Measurements from ENCODE around the gene GDAP1L1.
"Not testable (repeated sequence)": the region's sequence is repeated elsewhere in the genome, so short reads cannot be mapped to it uniquely, and the experiment has no call there.

Gene GDAP1L1

GRCh38 chr20:44296011-44296410 lies 48.9 kb downstream of the GDAP1L1 start:
- H3K79me1 ChIP-seq (ENCODE audit: low read length), result no peaks in the 10 kb centered on the region
- H3K23ac ChIP-seq (ENCODE audit: low read length), result no peak overlapping the region
- H3K79me2 ChIP-seq (ENCODE audit: control insufficient read depth, insufficient read depth, low read length, poor library complexity), result no peaks in the 10 kb centered on the region
- H2BK120ac ChIP-seq (ENCODE audit: insufficient read depth, low read length, poor library complexity), result no peak overlapping the region
- H3K4me1 ChIP-seq (ENCODE audit: control insufficient read depth in 1 of 2, insufficient read depth in 2 of 2, low read length in 2 of 2), result peaks cover 4 to 6% of the 10 kb centered on the region in 2 experiments
- DNase-seq, result no peak
- no peak overlapping the region for H2AFZ ChIP-seq (ENCODE audit: insufficient read depth, low read length, poor library complexity)
- H2BK5ac ChIP-seq (ENCODE audit: low read depth, low read length, poor library complexity), result no peak overlapping the region
- no peak overlapping the region for H3K4ac ChIP-seq (ENCODE audit: low read depth, low read length)
- H3K27me3 ChIP-seq (ENCODE audit: insufficient read depth, low read length), result no peaks in the 10 kb centered on the region
- no peak overlapping the region for H3K18ac ChIP-seq (ENCODE audit: low read length)
- no CpG with 5 or more reads among the region's 7 CpGs for WGBS (ENCODE audit: extremely low coverage, insufficient coverage, insufficient read length)
- no peak overlapping the region for H4K12ac ChIP-seq (ENCODE audit: low read depth, low read length)
- H3K9ac ChIP-seq (ENCODE audit: low read length), result no peak overlapping the region
- peaks cover 2% of the 10 kb centered on the region for H3K9me3 ChIP-seq (ENCODE audit: insufficient read depth, low read depth, low read length)
- H3K36me3 ChIP-seq (ENCODE audit: control insufficient read depth in 1 of 2, insufficient read depth in 2 of 2, low read length in 2 of 2), result no peaks in the 10 kb centered on the region
- no peak overlapping the region for H2AK5ac ChIP-seq (ENCODE audit: low read length)
- no peak overlapping the region for H3K4me3 ChIP-seq (ENCODE audit: low read depth, low read length)
- H3K27ac ChIP-seq (ENCODE audit: low read depth, low read length), result no peak overlapping the region
- H3K4me2 ChIP-seq (ENCODE audit: low read length), result no peak overlapping the region
- H3K14ac ChIP-seq (ENCODE audit: low read length), result no peak overlapping the region
- no peak overlapping the region for H2BK12ac ChIP-seq (ENCODE audit: low read length)
- no peak overlapping the region for H4K91ac ChIP-seq (ENCODE audit: low read depth, low read length)
- no peak overlapping the region for H4K8ac ChIP-seq (ENCODE audit: low read depth, low read length)

GRCh38 chr20:44297721-44298120 lies 50.6 kb downstream of the GDAP1L1 start:
- Histone ChIP-seq H3K27me3 (ENCODE audit: insufficient read depth, low read length) (no peaks in the 10 kb centered on the region), H4K8ac (ENCODE audit: low read depth, low read length) (no peak overlapping the region), H3K79me2 (ENCODE audit: control insufficient read depth, insufficient read depth, low read length, poor library complexity) (no peaks in the 10 kb centered on the region), H3K4me1 (ENCODE audit: control insufficient read depth in 1 of 2, insufficient read depth in 2 of 2, low read length in 2 of 2) (peaks cover 4 to 6% of the 10 kb centered on the region in 2 experiments), H3K14ac (ENCODE audit: low read length) (no peak overlapping the region), H2BK120ac (ENCODE audit: insufficient read depth, low read length, poor library complexity) (no peak overlapping the region), H3K36me3 (ENCODE audit: control insufficient read depth in 1 of 2, insufficient read depth in 2 of 2, low read length in 2 of 2) (no peaks in the 10 kb centered on the region), H2BK5ac (ENCODE audit: low read depth, low read length, poor library complexity) (no peak overlapping the region), H3K4ac (ENCODE audit: low read depth, low read length) (no peak overlapping the region), H3K18ac (ENCODE audit: low read length) (no peak overlapping the region), H3K4me3 (ENCODE audit: low read depth, low read length) (no peak overlapping the region), H2BK12ac (ENCODE audit: low read length) (no peak overlapping the region), H4K91ac (ENCODE audit: low read depth, low read length) (no peak overlapping the region), H2AK5ac (ENCODE audit: low read length) (no peak overlapping the region), H3K4me2 (ENCODE audit: low read length) (no peak overlapping the region), H3K27ac (ENCODE audit: low read depth, low read length) (no peak overlapping the region), H3K23ac (ENCODE audit: low read length) (no peak overlapping the region), H3K9ac (ENCODE audit: low read length) (no peak overlapping the region), H3K9me3 (ENCODE audit: insufficient read depth, low read depth, low read length) (peaks cover 2% of the 10 kb centered on the region), H2AFZ (ENCODE audit: insufficient read depth, low read length, poor library complexity) (no peak overlapping the region), H4K12ac (ENCODE audit: low read depth, low read length) (no peak overlapping the region), H3K79me1 (ENCODE audit: low read length) (no peaks in the 10 kb centered on the region)
- no CpG with 5 or more reads among the region's 4 CpGs for WGBS (ENCODE audit: extremely low coverage, insufficient coverage, insufficient read length)
- DNase-seq, result no peak

- not testable (repeated sequence) for H3K9ac ChIP-seq (ENCODE audit: low read length); H4K8ac ChIP-seq (ENCODE audit: low read depth, low read length); H4K12ac ChIP-seq (ENCODE audit: low read depth, low read length); H3K79me2 ChIP-seq (ENCODE audit: control insufficient read depth, insufficient read depth, low read length, poor library complexity); H3K27ac ChIP-seq (ENCODE audit: low read depth, low read length); H3K4me1 ChIP-seq (ENCODE audit: control insufficient read depth in 1 of 2, insufficient read depth in 2 of 2, low read length in 2 of 2); DNase-seq; H2BK12ac ChIP-seq (ENCODE audit: low read length); H3K23ac ChIP-seq (ENCODE audit: low read length); H3K4ac ChIP-seq (ENCODE audit: low read depth, low read length); H3K14ac ChIP-seq (ENCODE audit: low read length); H3K27me3 ChIP-seq (ENCODE audit: insufficient read depth, low read length); H3K4me3 ChIP-seq (ENCODE audit: low read depth, low read length); H3K36me3 ChIP-seq (ENCODE audit: control insufficient read depth in 1 of 2, insufficient read depth in 2 of 2, low read length in 2 of 2); H2BK120ac ChIP-seq (ENCODE audit: insufficient read depth, low read length, poor library complexity); H4K91ac ChIP-seq (ENCODE audit: low read depth, low read length); H3K9me3 ChIP-seq (ENCODE audit: insufficient read depth, low read depth, low read length); H3K79me1 ChIP-seq (ENCODE audit: low read length); H3K4me2 ChIP-seq (ENCODE audit: low read length); H2AK5ac ChIP-seq (ENCODE audit: low read length); H2AFZ ChIP-seq (ENCODE audit: insufficient read depth, low read length, poor library complexity); H3K18ac ChIP-seq (ENCODE audit: low read length); H2BK5ac ChIP-seq (ENCODE audit: low read depth, low read length, poor library complexity)
- WGBS (ENCODE audit: extremely low coverage, insufficient coverage, insufficient read length), result no CpG with 5 or more reads among the region's 42 CpGs
Measured at GRCh38 chr20:44299011-44299535, 52.0 kb downstream of the GDAP1L1 start.

GRCh38 chr20:44301285-44301684 lies 54.2 kb downstream of the GDAP1L1 start:
- Histone ChIP-seq H3K27ac (ENCODE audit: low read depth, low read length) (no peak overlapping the region), H2BK12ac (ENCODE audit: low read length) (no peak overlapping the region), H3K9ac (ENCODE audit: low read length) (no peak overlapping the region), H3K4me1 (ENCODE audit: control insufficient read depth in 1 of 2, insufficient read depth in 2 of 2, low read length in 2 of 2) (no peaks in the 10 kb centered on the region), H2AK5ac (ENCODE audit: low read length) (no peak overlapping the region), H3K23ac (ENCODE audit: low read length) (no peak overlapping the region), H3K4ac (ENCODE audit: low read depth, low read length) (no peak overlapping the region), H3K4me2 (ENCODE audit: low read length) (no peak overlapping the region), H4K12ac (ENCODE audit: low read depth, low read length) (no peak overlapping the region), H3K79me1 (ENCODE audit: low read length) (no peaks in the 10 kb centered on the region), H3K14ac (ENCODE audit: low read length) (no peak overlapping the region), H2AFZ (ENCODE audit: insufficient read depth, low read length, poor library complexity) (no peak overlapping the region), H3K4me3 (ENCODE audit: low read depth, low read length) (no peak overlapping the region), H2BK120ac (ENCODE audit: insufficient read depth, low read length, poor library complexity) (no peak overlapping the region), H4K8ac (ENCODE audit: low read depth, low read length) (no peak overlapping the region), H4K91ac (ENCODE audit: low read depth, low read length) (no peak overlapping the region), H2BK5ac (ENCODE audit: low read depth, low read length, poor library complexity) (no peak overlapping the region), H3K18ac (ENCODE audit: low read length) (no peak overlapping the region), H3K36me3 (ENCODE audit: control insufficient read depth in 1 of 2, insufficient read depth in 2 of 2, low read length in 2 of 2) (no peaks in the 10 kb centered on the region), H3K79me2 (ENCODE audit: control insufficient read depth, insufficient read depth, low read length, poor library complexity) (no peaks in the 10 kb centered on the region), H3K27me3 (ENCODE audit: insufficient read depth, low read length) (no peaks in the 10 kb centered on the region), H3K9me3 (ENCODE audit: insufficient read depth, low read depth, low read length) (peaks cover 2% of the 10 kb centered on the region)
- DNase-seq, result no peak
